Bone marrow (tissue), 2 donors: ENCODE measurements around the gene NLK.
"Not testable (repeated sequence)": the region's sequence is repeated elsewhere in the genome, so short reads cannot be mapped to it uniquely, and the experiment has no call there.

Experiments
- DNase-seq, 2 donors: peaks; one replicate each; lab custom pipeline; 2025; lab: John Stamatoyannopoulos, UW

The NLK gene

DNA sequence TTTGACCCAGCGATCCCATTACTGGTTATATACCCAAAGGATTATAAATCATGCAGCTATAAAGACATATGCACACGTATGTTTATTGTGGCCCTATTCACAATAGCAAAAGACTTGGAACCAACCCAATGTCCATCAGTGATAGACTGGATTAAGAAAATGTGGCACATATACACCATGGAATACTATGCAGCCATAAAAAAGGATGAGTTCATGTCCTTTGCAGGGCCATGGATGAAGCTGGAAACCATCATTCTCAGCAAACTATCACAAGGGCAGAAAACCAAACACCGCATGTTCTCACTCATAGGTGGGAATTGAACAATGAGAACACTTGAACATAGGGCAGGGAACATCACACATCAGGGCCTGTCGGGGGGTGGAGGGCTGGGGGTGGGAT is 112.9 kb downstream of the NLK start:
- not testable (repeated sequence) for DNase-seq

DNA sequence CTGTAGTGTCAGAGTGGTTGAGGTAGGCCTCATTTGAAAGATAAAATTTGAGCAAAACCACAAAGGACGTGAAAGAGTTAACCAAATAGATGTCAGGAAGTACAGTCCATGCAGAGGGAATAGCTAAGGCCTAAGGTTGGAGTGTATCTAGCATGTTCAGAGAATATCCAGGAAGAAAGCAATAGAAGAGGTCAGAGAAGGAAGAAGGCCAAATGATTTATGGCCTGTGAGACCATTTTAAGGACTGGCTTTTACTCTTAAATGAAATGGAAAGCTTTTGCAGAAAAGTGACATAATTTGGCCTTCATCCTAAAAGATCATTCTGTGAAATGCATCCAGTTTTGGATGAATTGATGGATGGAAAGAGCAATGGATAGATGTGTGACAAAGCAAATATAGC is 116.5 kb downstream of the NLK start:
- DNase-seq: no peak

DNA sequence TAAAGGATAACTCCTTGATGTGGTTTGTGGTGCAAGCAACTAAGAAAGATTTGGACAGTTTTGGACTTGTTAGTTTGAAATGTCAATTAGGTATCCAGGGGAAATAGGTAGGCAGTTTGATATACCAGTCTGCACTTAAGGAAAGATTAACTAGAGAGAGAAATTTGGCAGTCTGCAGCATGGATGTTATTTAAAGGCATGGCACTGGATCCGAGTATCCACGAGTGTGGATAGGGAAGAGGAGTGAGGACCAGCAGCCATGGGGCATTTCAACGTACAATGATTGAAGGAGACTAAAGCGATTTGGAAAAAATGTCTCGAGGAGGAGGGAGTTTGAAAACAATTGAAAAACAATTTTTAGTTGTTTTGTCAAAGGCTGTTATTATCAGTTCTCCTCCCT is 117.4 kb downstream of the NLK start:
- no peak for DNase-seq

DNA sequence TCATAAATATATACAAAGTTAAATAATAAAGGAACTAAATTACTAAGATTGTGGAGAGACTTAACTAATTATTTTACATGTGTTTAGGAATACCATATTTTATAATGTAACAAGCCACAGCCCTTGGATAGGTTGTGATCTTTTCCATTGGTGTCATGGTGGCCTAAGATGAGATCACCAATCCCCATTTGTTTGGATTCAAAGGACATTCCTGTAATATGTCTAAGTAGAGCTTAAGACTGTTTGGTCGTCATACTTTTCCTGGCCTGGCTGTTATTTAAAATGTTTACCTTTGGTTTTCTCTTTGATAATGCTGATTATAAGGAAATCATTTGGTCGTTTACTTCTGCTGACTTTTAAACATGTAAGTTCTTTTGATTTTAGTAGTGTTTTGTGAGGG is 118.1 kb downstream of the NLK start:
- DNase-seq: no peak

DNA sequence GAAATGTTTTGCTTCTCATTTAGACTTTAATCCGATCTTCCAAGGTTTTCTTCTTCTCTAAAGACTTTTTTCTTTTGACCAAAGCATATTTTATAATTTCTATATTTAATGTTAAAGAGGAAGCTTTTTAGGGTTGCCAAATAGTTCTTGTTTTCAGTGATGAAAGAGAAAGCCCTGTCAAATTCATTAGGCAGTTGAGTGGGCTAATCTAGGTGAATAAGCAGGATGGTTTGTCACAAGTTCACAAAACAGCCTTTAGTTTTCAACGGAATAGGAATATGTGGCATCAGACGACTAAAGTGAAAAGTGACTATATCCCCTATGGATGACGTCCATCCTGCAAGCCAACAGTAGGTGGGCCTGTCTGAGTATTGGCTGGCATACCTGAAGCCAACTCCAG is 118.8 kb downstream of the NLK start:
- no peak for DNase-seq

DNA sequence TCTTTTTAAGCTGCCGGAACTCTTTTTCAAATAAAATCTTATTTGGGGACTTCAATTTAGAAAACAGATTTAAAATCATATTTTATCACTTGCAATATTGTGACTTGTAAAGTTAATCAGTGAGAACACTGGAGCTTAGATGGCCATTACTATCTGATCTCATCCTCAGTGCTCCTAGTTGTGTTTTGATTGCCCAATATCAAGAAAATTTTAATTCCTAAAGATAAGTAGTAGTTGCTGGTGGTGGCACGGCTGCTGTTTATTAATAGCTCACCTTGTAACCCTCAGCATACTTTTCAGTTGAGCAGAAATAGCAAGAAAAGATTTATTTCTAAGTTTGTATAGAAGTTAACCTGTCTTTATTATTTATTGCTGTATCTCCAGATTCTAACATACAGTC is 124.0 kb downstream of the NLK start:
- DNase-seq: no peak

DNA sequence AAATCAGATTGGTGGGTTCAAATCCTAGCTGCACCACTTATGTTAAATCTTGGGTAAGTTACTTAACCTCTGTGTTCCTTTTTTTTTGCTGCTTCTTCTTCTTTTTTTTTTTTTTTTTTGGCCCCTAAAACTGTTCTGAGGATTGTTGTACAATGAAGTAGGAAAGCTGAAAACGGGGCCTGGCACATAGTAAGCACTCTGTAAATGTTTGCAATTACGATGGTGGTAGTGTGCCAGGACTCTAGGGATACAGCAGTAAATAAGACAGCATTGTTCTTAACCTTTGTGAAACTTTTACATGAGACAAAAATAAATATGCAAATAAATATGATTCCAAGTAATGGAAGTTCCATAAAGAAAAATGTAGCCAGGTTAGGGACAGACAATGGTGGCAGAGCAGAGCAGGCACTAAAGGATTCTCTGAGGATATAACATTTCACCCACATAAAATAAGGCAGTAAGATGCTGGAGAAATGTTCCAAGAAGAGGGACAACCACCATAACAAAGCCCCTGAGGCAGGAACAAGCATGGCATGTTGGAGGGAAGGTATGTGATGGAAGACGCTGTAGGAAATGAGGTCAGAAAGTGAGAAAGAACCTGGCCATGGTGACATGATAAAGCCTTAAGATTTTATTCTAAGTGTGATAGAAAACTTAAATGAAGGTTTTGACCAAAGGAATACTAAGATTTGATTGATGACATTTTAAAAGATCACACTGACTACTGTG is 127.3 kb downstream of the NLK start:
- no peak for DNase-seq

DNA sequence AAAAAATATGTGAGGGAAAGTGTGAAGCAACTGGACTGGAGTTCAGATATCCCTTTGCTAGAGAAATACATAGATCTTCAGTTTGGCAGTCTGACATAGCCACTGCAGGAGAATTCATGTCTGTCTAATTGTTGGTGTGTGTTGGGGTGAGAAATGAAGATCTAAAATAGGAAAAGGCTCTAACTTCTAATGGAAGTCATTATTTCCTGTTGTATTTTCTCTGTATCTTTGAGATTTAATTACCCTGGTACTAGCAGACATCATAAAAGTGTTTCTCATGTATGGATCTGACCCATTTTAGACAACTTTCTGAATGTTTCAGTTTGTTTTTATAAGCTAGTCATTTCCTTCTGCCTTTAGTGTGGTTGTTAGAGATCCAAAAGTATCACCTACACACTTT is 128.3 kb downstream of the NLK start:
- no peak for DNase-seq

DNA sequence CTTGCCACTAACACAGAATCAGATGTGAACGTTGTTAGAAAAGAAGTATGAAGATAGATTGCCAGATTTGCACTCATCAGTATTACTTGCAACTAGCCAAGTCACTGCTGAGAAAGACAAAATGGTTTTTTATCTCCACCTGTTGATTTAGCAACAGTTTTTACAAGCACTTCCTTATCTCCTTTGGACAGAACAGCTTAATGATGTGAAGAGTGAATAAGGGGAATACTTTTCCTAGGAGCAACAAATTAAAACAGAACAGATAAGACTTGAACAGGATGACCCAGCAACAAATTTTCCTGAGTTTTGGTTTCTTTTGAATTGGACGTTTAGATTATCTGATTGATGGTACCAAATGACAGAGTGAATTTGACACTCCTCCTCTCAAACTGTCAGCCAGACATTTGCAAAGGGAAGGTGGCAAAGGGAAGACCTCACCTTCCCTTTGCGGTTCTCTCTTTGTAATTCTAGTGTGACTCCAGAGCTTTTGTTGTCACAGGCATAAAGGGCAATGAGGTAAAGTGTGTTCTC is 130.6 kb downstream of the NLK start:
- peak in 1 of 2 donors; percentile 42 for DNase-seq

DNA sequence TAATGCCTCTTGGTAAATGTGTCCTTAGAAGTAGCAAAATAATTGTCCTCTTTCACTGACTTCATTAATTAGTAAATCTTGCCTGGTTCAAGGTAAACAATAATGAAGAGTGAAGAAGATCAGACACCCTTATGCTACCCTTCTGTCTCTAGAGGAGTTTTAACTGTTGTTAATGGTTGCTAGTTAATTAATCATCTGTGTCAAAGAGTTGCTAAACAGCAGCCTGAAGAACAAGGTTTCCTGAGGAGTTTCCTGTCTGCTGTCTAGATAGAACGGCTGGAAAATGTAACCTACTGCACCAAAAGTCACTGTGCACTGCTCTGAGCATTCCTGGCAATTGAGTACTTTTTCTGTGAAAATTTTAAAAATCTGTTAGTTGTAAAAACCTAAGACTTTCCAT is 131.3 kb downstream of the NLK start:
- peak in 1 of 2 donors; percentile 86 for DNase-seq

DNA sequence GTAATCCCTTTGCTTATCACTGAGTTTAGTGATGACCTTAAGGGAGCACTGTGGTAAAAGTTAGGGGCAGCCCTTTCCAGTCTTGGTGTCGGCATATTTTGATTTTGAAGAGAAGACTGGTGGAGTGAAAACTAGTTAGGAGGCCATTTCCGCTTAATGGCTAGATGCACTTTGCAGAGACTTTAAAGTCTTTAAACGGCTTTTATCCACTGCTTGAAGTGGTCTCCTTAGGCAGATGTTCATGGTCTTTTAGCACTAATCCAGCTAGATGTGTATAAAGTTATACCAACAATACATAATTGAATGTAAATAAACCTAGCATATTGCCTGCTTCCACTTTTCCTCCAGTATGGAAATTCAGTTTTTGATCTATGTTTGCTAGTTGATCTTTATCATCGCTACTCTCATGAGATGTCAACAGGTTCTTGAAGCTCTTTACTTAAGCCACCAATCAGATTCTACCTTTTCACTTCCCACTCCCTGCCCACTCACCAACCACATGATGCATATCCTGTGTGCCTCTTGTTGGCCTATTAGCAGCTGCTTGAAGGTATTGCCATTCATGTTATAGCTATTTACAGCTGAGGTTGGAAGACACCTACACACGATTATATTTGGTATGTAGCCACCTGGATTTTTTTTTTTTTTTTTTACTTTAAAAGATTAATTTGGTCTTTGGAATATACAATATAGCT is 132.0 kb downstream of the NLK start:
- peak in 1 of 2 donors; percentile 60 for DNase-seq

DNA sequence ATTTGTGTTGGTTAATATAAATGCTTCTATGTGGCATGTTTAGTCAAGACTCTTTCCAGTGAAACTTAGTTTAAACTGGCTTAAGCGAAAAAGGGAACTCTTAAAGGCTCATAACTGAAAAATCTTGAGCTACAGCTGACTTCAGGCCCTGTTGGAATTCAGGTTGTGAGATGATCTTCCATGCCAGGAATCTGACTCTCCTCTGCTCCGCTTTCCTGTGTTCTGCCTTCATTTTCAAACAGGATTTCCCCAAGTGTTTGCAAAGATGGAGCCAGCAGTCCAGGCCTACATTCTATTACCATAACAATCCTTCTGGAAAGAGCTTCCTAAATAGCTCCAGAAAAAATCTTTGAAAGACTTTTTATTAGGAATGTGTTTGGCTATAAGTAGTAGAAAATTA is 134.9 kb downstream of the NLK start:
- no peak for DNase-seq

DNA sequence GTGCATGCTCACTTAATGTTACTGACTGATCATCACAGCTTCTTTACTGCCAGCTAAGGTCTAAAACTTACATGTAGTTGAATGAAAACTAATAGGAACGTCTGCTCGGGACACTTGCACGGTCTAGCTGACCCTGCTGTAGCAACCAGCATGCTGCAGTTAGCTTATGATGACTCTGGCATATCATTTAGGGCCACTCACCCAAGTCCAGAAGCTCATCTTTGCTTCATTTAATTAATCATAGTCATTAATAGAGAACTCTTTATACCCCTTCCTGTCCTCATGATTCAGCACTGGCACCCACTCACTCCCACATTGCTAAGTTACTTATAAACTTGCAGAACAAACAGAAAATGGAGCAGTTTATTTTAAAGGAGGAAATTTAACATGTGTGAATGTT is 136.3 kb downstream of the NLK start:
- peak in 1 of 2 donors; percentile 61 for DNase-seq

DNA sequence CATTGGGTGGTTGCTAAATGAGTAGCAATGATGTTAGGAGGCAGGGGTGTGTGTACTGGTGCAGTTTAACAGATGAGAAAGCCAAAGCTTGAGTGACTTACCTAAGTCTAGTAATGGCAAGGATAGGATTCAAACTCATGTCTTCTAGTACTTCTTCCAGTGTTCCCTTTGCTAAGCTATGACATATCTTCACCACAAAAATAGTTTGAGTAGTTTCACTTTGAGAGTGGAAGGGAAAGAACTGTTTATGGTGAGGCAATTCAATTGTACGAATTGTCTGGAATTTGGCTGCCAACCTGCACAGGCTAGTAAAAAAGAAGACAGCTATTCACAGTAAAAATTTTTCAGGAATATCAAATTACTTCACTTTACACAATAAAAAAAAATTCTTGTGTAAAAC is 138.0 kb downstream of the NLK start:
- DNase-seq: no peak

DNA sequence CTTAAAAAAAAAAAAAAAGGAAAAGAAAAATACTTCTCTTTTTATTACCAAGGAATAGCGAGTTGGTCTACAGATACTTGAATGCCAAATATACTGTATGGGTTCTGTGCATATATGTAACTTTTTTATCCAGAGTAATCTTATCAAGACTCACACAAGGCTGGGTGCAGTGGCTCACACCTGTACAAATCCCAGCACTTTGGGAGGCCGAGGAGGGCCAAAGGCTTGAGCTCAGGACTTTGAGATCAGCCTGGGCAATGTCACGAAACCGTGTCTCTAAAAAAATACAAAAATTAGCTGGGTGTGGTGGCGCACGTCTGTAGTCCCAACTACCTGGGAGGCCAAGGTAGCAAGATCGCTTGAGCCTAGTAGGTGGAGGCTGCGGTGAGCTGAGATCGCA is 139.1 kb downstream of the NLK start:
- DNase-seq: no peak

DNA sequence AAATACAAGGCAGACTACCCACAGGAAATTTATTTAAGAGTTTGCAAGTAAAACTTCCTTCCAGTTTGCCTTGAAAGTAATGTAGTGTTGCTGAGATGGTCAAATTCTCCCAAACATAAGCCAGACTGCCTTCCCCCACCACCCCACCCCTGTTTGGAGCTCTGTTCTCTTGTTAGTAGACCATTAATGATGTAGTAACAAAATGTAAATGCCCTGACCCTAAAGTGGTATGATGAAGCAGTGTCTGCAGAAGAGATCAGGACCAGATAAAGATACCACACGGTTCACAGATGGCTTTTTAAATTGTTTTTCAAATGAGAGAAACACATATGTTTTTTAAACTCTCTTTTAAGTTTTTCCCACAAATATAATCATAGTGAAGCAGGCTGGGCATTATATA is 140.1 kb downstream of the NLK start:
- DNase-seq: peak in 1 of 2 donors; percentile 20

DNA sequence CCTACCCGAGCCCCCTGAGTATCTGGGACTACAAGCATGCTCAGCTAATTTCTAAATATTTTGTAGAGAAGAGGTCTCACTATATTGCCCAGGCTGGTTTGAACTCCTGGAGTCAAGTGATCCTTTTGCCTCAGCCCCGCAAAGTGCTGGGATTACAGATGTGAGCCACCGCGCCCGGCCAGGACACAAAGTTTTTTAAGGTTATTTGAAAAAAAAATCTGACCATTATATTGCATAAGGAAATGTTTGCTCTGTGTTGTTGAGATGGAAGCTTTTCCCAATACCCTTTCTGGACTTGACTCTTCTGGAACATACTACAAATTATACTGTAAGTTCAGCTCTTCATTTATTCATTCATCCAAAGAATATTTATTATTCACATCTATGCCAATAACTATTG is 143.2 kb downstream of the NLK start:
- DNase-seq: no peak

DNA sequence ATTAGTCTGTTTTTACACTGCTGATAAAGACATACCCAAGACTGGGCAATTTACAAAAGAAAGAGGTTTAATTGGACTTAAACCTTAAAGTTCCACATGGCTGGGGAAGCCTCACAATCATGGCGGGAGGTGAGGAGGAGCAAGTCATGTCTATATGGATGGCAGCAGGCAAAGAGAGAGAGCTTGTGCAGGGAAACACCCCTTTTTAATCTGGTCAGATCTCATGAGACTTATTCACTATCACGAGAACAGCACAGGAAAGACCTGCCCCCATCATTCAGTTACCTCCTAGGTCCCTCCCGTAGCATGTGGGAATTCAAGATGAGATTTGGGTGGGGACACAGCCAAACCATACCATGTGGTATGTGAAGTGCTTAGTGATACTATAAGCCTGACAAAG is 144.0 kb downstream of the NLK start:
- DNase-seq: not testable (repeated sequence)

DNA sequence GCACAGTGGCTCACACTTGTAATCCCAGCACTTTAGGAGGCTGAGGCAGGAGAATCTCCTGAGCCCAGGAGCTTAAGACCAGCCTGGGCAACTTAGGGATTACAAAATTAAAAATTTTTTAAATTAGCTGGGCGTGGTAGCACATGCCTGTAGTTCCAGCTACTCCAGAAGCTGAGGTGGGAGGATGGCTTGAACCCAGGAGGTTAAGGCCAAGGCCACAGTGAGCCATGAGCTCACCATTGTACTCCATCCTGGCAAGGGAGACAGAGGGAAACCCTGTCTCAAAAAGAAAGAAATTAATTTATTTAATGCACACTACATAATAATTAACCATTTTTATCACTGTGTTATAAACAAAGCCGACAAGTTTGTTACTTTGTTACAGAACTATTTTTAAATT is 145.5 kb downstream of the NLK start:
- no peak for DNase-seq

DNA sequence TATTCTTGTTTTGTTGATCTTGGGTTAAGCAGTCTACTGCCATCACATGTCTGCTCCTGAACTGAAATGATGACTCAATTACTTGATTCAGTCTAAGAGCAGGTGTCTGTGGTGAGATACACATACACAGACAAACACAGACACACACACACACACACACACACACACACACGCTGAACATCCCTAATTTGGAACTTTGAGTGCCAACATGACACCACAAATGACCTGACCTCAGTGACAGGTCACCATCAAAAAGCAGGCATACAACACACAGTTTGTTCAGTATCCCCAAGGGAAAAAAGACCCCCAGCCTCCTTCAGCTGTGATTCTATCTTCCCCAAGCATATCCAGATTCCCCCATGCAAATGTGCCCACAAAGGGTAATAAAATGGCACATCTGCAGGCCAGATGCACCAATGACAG is 146.4 kb downstream of the NLK start:
- DNase-seq: peak in 1 of 2 donors; percentile 21

DNA sequence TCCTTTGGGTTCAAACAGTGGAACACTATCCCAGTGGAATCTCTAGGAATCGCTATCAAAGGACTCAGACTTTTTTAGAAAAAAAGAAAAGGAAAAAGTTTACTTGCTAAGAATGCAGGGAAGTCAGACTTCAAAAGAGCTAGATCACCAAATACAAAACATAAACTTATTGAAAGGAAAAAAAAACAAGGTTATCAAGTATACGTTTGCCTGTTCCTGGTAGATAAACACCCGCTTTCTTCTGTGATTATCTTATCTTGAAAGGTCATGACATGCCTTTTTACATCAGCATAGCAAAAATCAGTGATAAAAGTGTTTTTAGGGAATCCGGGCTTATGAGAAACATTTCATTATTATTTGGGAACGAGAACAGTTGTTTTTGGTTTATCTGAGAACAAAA is 147.2 kb downstream of the NLK start:
- DNase-seq: no peak

DNA sequence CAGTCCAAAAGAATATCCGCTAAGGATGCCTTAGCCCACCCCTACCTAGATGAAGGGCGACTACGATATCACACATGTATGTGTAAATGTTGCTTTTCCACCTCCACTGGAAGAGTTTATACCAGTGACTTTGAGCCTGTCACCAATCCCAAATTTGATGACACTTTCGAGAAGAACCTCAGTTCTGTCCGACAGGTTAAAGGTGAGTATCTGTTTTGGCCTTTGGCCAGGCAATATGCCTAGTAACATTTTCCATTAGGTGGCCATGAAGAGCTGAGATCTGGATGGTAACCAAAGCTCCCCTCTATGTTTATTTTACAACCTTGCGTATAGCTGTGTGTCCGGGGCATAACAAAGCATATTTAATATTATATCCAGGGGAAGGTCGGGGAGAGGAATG is 148.5 kb downstream of the NLK start:
- DNase-seq: no peak

DNA sequence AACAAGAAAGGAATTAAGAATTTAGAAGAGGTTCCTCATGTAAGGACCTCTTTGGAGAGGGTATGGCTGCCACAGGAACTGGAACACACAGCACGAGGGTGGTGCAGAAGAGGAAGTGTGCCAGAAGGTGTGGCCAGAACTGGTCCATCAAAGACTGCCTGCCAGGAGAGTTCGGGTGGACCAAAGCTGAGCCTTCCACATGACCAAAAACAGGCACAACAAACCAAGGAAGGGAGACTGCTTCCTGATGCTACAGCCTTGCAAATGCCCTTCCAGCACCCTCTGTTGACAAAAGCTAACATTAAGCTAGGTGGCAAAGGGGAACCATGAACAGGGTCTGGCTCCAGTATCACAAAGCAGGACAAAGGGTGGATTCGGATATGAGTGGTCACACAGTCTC is 150.8 kb downstream of the NLK start:
- peak in 1 of 2 donors; percentile 34 for DNase-seq

DNA sequence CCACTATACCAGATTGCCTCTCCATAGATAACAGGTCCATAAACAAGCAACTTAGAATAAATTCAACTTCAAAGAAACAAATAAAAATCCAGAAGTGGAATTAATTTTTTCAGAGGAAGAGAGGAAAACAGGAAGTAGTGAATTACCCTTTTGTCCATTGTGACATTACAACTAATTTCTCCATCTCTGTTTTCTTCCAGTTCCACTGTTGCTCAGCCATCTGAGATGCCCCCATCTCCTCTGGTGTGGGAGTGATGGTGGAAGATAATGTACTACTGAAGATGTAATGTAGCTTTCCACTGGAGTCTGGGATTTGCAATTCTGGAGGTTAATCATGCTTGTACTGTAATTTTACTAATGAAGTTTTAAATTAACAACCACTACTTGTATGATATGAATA is 151.9 kb downstream of the NLK start:
- DNase-seq: no peak
